Mesenchymal stem cell (in vitro differentiated cells and primary cell): ENCODE results near the gene ASB10.

Experiments used
- DNase-seq: peaks from one replicate; pipeline ENCODE4 v3.0.0-alpha.2; 2013
- H2AFZ ChIP-seq: one replicate; pipeline ENCODE4 v1.6.1; 2013; ENCODE audit warnings: low read depth, mild to moderate bottlenecking, control low read depth, inconsistent platforms, low read length, moderate library complexity
- H2AK5ac ChIP-seq: 2 replicates; pipeline ENCODE4 v1.6.1; 2013; ENCODE audit warnings: low read length, moderate library complexity, mild to moderate bottlenecking, inconsistent platforms; ENCODE audit not compliant: severe bottlenecking
- H2BK120ac ChIP-seq: one replicate; pipeline ENCODE4 v1.6.1; 2013; ENCODE audit warnings: low read depth, mild to moderate bottlenecking, inconsistent platforms, low read length, moderate library complexity
- H2BK12ac ChIP-seq, 2 experiments: one replicate each; pipeline ENCODE4 v1.6.1; 2013; ENCODE audit warnings: inconsistent platforms in 2 of 2, low read length in 2 of 2, mild to moderate bottlenecking in 2 of 2, moderate library complexity in 2 of 2, control low read depth in 1 of 2
- H2BK15ac ChIP-seq: one replicate; pipeline ENCODE4 v1.6.1; 2013; ENCODE audit warnings: mild to moderate bottlenecking, low read depth, inconsistent platforms; ENCODE audit not compliant: poor library complexity, severe bottlenecking
- H2BK5ac ChIP-seq: 2 replicates; pipeline ENCODE4 v1.6.1; 2013; ENCODE audit warnings: low read depth, mild to moderate bottlenecking, low read length, control low read depth, inconsistent platforms; ENCODE audit not compliant: poor library complexity, severe bottlenecking
- H3K14ac ChIP-seq, 2 experiments: one replicate each; pipeline ENCODE4 v1.6.1; 2013; ENCODE audit warnings: inconsistent platforms in 2 of 2, low read length in 2 of 2, control low read depth in 1 of 2, mild to moderate bottlenecking in 1 of 2, moderate library complexity in 1 of 2
- H3K18ac ChIP-seq, 2 experiments: one replicate each; pipeline ENCODE4 v1.6.1; 2013; ENCODE audit warnings: inconsistent platforms in 2 of 2, low read length in 2 of 2, control low read depth in 1 of 2, low read depth in 1 of 2, mild to moderate bottlenecking in 1 of 2
- H3K23ac ChIP-seq, 2 experiments: one replicate each; pipeline ENCODE4 v1.6.1; 2013; ENCODE audit warnings: inconsistent platforms in 2 of 2, low read length in 2 of 2, mild to moderate bottlenecking in 2 of 2, moderate library complexity in 2 of 2, control low read depth in 1 of 2
- H3K27ac ChIP-seq: 2 replicates; pipeline ENCODE4 v1.5.1; 2013; ENCODE audit warnings: mild to moderate bottlenecking, moderate library complexity, low read length, control low read depth, inconsistent platforms; ENCODE audit not compliant: poor library complexity, severe bottlenecking
- H3K27me3 ChIP-seq, 2 experiments: 2 replicates each; pipeline versions ENCODE4 v1.6.1 to v1.7.0; 2013; ENCODE audit warnings: low read length in 2 of 2, mild to moderate bottlenecking in 2 of 2, moderate library complexity in 2 of 2, control low read depth in 1 of 2, inconsistent platforms in 1 of 2; ENCODE audit not compliant: control insufficient read depth in 1 of 2, insufficient read depth in 1 of 2
- H3K36me3 ChIP-seq, 2 experiments: 2 replicates each; pipeline versions ENCODE4 v1.6.1 to v1.7.0; 2013; ENCODE audit warnings: low read length in 2 of 2, control low read depth in 1 of 2, inconsistent platforms in 1 of 2, low read depth in 1 of 2, mild to moderate bottlenecking in 1 of 2; ENCODE audit not compliant: insufficient read depth in 2 of 2, control insufficient read depth in 1 of 2
- H3K4ac ChIP-seq, 2 experiments: one replicate each; pipeline ENCODE4 v1.6.1; 2013; ENCODE audit warnings: inconsistent platforms in 2 of 2, low read length in 2 of 2, mild to moderate bottlenecking in 2 of 2, moderate library complexity in 2 of 2, control low read depth in 1 of 2, low read depth in 1 of 2
- H3K4me1 ChIP-seq: 2 replicates; pipeline ENCODE4 v1.6.1; 2013; ENCODE audit warnings: low read depth, low read length, control low read depth; ENCODE audit not compliant: control insufficient read depth, insufficient read depth
- H3K4me2 ChIP-seq: 2 replicates; pipeline ENCODE4 v1.6.1; 2013; ENCODE audit warnings: low read length, mild to moderate bottlenecking, inconsistent platforms; ENCODE audit not compliant: poor library complexity, severe bottlenecking
- H3K4me3 ChIP-seq, 2 experiments: 2 replicates each; pipeline versions ENCODE4 v1.5.1 to v1.7.0; 2013; ENCODE audit warnings: low read length in 2 of 2, mild to moderate bottlenecking in 2 of 2, control low read depth in 1 of 2, low read depth in 1 of 2; ENCODE audit not compliant: insufficient read depth in 1 of 2
- H3K79me1 ChIP-seq: replicated peaks from 2 replicates; pipeline ENCODE4 v1.6.1; 2013; ENCODE audit warnings: mild to moderate bottlenecking, control low read depth, low read length, inconsistent platforms; ENCODE audit not compliant: poor library complexity, severe bottlenecking
- H3K9ac ChIP-seq: 2 replicates; pipeline ENCODE4 v1.7.0; 2013; ENCODE audit warnings: mild to moderate bottlenecking, low read length, moderate library complexity
- H3K9me3 ChIP-seq: 2 replicates; pipeline ENCODE4 v1.7.0; 2013; ENCODE audit warnings: mild to moderate bottlenecking, low read length; ENCODE audit not compliant: control insufficient read depth
- H4K8ac ChIP-seq: one replicate; pipeline ENCODE4 v1.6.1; 2013; ENCODE audit warnings: inconsistent platforms, mild to moderate bottlenecking, low read length, moderate library complexity
- H4K91ac ChIP-seq: one replicate; pipeline ENCODE4 v1.6.1; 2013; ENCODE audit warnings: mild to moderate bottlenecking, low read length, inconsistent platforms
- WGBS: methylation state at CpG from one replicate; pipeline ENCODE4 v1.1.7; 2013; ENCODE audit warnings: mixed read lengths; 5-methylcytosine and 5-hydroxymethylcytosine counted together

Gene ASB10

DNA sequence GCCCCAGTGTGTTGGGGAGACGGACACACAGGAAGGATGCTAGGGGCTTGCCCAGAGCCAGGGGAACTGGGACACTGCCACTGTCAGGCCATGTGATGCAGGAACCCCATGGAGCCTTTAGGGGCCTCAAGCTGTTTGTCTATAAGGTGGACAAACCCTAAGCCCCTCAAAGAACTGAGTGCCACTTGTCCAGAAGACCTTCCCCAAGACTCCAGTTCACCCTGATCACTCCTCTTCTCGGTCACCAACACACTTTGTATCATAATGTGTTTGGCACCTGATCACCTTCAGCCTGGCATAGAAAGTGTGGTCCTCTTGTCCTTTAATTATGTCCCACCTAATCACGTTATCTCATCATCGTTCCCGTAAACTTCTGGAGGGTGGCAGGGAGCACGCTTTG lies 22.5 kb upstream of the ASB10 start:
- Histone ChIP-seq H3K4me1 (no peaks in the 10 kb centered on the region), H2AK5ac (no peak overlapping the region)

DNA sequence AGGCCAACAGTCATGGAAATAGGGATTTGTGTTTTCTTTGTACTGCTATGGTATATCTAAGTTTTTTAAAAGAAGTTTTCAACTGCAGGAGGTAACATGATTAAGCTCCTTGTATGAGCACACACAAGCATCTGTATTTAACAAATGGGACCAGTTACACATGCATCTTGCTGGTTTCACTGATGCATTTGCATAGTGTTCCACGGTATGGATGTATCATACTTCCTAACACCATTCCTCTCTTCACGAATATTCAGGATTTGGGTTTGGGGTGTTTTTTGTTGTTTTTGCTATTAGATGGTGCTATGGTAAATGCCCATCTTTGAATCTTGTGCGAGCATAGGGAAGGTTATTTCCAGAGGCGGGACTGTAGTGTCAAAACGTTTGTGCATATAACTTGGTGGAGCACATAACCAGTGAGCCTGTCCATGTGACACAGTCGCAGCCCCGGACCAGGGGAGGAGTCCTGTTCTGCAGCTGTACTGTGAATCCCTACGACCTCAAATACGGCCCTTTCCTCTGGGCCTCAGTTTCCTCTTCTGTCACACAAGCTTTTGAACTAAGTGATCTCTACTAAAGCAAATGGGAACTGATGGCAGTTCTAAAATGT lies 21.3 kb upstream of the ASB10 start:
- Histone ChIP-seq H3K18ac (no peak overlapping the region), H3K4me3 (no peak overlapping the region), H2AFZ (no peak overlapping the region), H3K36me3 (peaks cover 11 to 16% of the 10 kb centered on the region in 2 experiments), H3K4ac (no peak overlapping the region), H2BK12ac (no peak overlapping the region), H3K4me1 (no peaks in the 10 kb centered on the region), H3K14ac (peak overlapping the region in 1 of 2 experiments; percentile 31), H4K91ac (no peak overlapping the region), H3K9me3 (no peaks in the 10 kb centered on the region), H4K8ac (no peak overlapping the region), H3K27me3 (peaks cover 33 to 53% of the 10 kb centered on the region in 2 experiments), H3K4me2 (no peak overlapping the region), H3K27ac (no peak overlapping the region), H3K9ac (no peak overlapping the region), H2BK5ac (no peak overlapping the region), H2BK120ac (no peak overlapping the region), H2BK15ac (no peak overlapping the region), H3K79me1 (peaks cover 2% of the 10 kb centered on the region), H3K23ac (no peak overlapping the region), H2AK5ac (no peak overlapping the region)
- no peak for DNase-seq
- WGBS: 91% methylated on average over 6 of the region's 9 CpGs

More for the DNA sequence above, 22.5 kb upstream of the ASB10 start:
- Histone ChIP-seq H3K9me3 (no peaks in the 10 kb centered on the region), H2BK15ac (no peak overlapping the region), H3K9ac (no peak overlapping the region), H3K18ac (no peak overlapping the region), H3K79me1 (peaks cover 2% of the 10 kb centered on the region), H3K14ac (no peak overlapping the region), H2BK5ac (no peak overlapping the region), H3K36me3 (peaks cover 21 to 27% of the 10 kb centered on the region in 2 experiments), H2AFZ (no peak overlapping the region), H2BK120ac (no peak overlapping the region), H3K4ac (no peak overlapping the region), H3K4me3 (no peak overlapping the region), H3K27ac (no peak overlapping the region), H2BK12ac (no peak overlapping the region), H4K91ac (no peak overlapping the region), H3K27me3 (peaks cover 22 to 41% of the 10 kb centered on the region in 2 experiments), H4K8ac (no peak overlapping the region), H3K23ac (no peak overlapping the region), H3K4me2 (no peak overlapping the region)
- WGBS: 90% methylated on average over 6 of the region's 6 CpGs
- DNase-seq: no peak

DNA sequence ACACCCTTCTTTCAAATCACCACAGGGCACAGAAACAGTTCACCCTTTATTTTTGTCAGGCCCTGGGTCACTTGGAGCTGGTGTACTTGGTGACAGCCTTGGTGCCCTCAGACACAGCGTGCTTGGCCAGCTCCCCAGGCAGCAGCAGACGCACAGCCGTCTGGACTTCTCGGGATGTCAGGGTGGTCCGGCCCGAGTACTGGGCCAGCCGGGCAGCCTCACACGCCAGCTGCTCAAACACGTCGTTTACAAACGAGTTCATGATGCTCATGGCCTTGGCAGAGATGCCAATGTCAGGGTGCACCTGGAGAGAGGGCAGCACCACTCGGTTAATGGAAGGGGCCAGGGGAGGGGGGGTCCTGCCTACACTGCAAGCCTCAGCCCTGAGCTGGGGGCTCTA lies 20.8 kb upstream of the ASB10 start:
- peaks cover 34 to 59% of the 10 kb centered on the region in 2 experiments for H3K27me3 ChIP-seq
- H3K14ac ChIP-seq: peak overlapping the region in 1 of 2 experiments; percentile 64
- H3K4me2 ChIP-seq: no peak overlapping the region
- no peak overlapping the region for H2AK5ac ChIP-seq
- no peak overlapping the region for H3K4ac ChIP-seq
- no peak overlapping the region for H3K4me3 ChIP-seq
- no peak overlapping the region for H2BK12ac ChIP-seq
- DNase-seq: no peak
- H4K91ac ChIP-seq: no peak overlapping the region
- no peak overlapping the region for H2AFZ ChIP-seq
- H3K4me1 ChIP-seq: no peaks in the 10 kb centered on the region
- no peaks in the 10 kb centered on the region for H3K79me1 ChIP-seq
- peaks cover 6 to 10% of the 10 kb centered on the region in 2 experiments for H3K36me3 ChIP-seq
- 93% methylated on average over 12 of the region's 12 CpGs for WGBS
- no peak overlapping the region for H2BK15ac ChIP-seq
- no peaks in the 10 kb centered on the region for H3K9me3 ChIP-seq
- H2BK120ac ChIP-seq: no peak overlapping the region
- no peak overlapping the region for H3K23ac ChIP-seq
- H4K8ac ChIP-seq: no peak overlapping the region
- no peak overlapping the region for H3K9ac ChIP-seq
- H3K27ac ChIP-seq: no peak overlapping the region
- H3K18ac ChIP-seq: no peak overlapping the region
- no peak overlapping the region for H2BK5ac ChIP-seq

DNA sequence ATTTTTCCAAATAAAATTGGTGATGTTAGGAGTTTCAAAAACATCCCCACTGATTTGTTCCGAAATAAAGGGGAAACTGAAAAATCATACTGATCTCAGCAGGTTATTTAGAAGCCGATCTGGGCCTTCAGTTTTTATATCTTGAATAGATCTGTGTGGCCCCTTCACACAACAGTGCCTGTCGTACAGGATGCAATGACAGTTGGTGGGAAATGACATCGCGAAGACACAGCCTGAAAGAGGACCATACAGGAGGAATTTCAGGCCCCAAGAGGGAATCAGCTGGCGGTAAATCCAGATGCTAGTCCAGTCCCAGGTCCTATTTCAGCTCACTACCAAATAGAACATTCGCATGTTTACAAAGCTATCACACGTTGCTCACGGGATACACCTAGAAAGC lies 20.3 kb upstream of the ASB10 start:
- Histone ChIP-seq H3K4me2 (no peak overlapping the region), H3K27ac (no peak overlapping the region), H3K18ac (no peak overlapping the region), H3K9ac (no peak overlapping the region), H2BK5ac (no peak overlapping the region), H3K9me3 (no peaks in the 10 kb centered on the region), H4K91ac (no peak overlapping the region), H2AFZ (no peak overlapping the region), H4K8ac (no peak overlapping the region), H2BK15ac (no peak overlapping the region), H3K79me1 (no peaks in the 10 kb centered on the region), H2BK120ac (no peak overlapping the region), H3K4me1 (no peaks in the 10 kb centered on the region), H3K14ac (no peak overlapping the region), H3K4me3 (no peak overlapping the region), H3K4ac (no peak overlapping the region), H3K27me3 (peaks cover 37 to 64% of the 10 kb centered on the region in 2 experiments), H2AK5ac (no peak overlapping the region), H3K36me3 (peaks cover under 1 to 5% of the 10 kb centered on the region in 2 experiments), H3K23ac (no peak overlapping the region), H2BK12ac (no peak overlapping the region)
- DNase-seq: no peak
- whole genome bisulfite sequencing: 83% methylated on average over 9 of the region's 9 CpGs
